ENCODE measurements around the gene DHODH. TPM values are rescaled to one million over a fixed set of nuclear protein-coding genes. Genes with fewer than 3 reads are reported as not detected.

The DHODH gene
- total and polyA plus RNA-seq, 2 of the 13 experiments (the other 11 are each of a cell fraction or from before 2014, with no cell fraction given) = 10.7 to 16.4 TPM

DNA sequence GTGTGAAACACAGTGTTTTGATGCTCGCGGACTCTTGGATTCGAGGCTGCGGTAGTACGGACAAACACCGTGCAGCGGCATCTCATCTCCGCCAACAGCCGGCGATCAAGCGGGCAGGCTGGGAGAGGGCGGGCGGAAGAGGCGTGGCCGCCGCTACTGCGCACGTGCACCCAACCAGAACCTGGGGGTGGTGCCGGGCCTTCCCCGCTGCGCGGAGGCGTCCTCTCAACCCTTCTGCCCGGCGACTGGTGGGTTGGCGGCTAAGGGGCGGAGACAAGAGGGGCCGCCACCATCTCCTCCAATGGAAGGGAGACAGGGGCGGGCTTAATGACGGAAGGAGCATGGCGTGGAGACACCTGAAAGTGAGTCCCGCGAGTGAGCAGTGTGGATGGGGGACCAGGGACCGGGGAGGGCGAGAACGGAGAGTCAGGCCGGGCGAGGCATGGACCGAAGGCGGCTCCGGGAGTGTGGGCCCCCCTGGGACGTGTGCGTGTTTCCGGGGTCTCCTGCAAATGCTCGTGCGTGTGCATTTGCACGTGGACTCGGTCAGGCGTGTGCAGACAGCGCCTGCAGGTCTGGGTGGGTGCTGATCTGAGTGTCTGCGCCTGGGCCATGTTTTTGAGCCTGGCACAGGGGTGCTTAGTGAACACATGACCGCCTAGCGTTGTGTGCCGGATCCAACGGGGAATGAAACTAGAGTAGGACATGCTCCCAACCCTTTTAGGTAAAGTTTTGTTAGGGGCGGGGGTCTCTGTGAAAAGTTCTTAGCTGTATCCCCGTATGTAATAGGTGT, at the start of gene DHODH (continued):
- TF ChIP-seq KIAA2018 (CRISPR knock-in tag; IDR thresholded peaks at IDR 0.05; ENCODE audit: borderline replicate concordance) (no peak), ZNF850 (CRISPR knock-in tag; conservative IDR thresholded peaks at IDR 0.05) (no peak), ZKSCAN1 (IDR thresholded peaks at IDR 0.05; ENCODE audit: low read length) (no peak), BRCA1 (CRISPR knock-in tag; IDR thresholded peaks at IDR 0.05) (no peak), ZNF577 (CRISPR knock-in tag; IDR thresholded peaks at IDR 0.05; ENCODE audit: borderline replicate concordance, low read depth) (no peak), ZNF646 (CRISPR knock-in tag; IDR thresholded peaks at IDR 0.05) (no peak), MTF2 (CRISPR knock-in tag; IDR thresholded peaks at IDR 0.05; ENCODE audit: borderline replicate concordance) (no peak), GABPB1 (CRISPR knock-in tag; IDR thresholded peaks at IDR 0.05) (peak; percentile 95), ATM (IDR thresholded peaks at IDR 0.05; ENCODE audit: borderline replicate concordance) (no peak), ZNF317 (CRISPR knock-in tag; IDR thresholded peaks at IDR 0.05) (no peak; the same call in 1 of the 2 replicates)
- TF ChIP-seq, protein P1, sequence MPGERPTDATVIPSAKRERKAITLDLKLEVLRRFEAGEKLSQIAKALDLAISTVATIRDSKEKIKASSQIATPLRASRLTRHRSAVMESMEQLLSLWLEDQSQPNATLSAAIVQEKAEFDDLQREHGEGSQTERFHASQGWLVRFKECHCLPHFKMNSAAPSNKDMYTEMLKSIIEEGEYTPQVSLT (CRISPR knock-in tag; IDR thresholded peaks at IDR 0.05; ENCODE audit: borderline replicate concordance, low read depth) = no peak
- TF ChIP-seq, protein P2, sequence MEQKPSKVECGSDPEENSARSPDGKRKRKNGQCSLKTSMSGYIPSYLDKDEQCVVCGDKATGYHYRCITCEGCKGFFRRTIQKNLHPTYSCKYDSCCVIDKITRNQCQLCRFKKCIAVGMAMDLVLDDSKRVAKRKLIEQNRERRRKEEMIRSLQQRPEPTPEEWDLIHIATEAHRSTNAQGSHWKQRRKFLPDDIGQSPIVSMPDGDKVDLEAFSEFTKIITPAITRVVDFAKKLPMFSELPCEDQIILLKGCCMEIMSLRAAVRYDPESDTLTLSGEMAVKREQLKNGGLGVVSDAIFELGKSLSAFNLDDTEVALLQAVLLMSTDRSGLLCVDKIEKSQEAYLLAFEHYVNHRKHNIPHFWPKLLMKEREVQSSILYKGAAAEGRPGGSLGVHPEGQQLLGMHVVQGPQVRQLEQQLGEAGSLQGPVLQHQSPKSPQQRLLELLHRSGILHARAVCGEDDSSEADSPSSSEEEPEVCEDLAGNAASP (CRISPR knock-in tag; IDR thresholded peaks at IDR 0.05; ENCODE audit: borderline replicate concordance) = peak; percentile 56
